Sigmoid colon (tissue), 7 donors: Measurements from ENCODE around the gene FBXW12. TPM values are rescaled to one million over a fixed set of nuclear protein-coding genes. Genes with fewer than 3 reads are reported as not detected.

Experiments
- DNase-seq: peaks from one replicate; pipeline ENCODE4 v3.0.0-alpha.2; 2019
- H3K27ac ChIP-seq, 4 donors: fragments of 200-600 bp; sonication (generic); one replicate each; pipeline ENCODE4 v1.5.1; 2016 to 2019; ENCODE audit warnings: mild to moderate bottlenecking in 1 of 4
- H3K27me3 ChIP-seq, 3 donors: fragments of 200-600 bp; sonication (generic); one replicate each; pipeline ENCODE4 v1.5.1; 2019; ENCODE audit warnings: mild to moderate bottlenecking in 1 of 3
- H3K36me3 ChIP-seq, 4 donors: fragments of 200-600 bp; sonication (generic); one replicate each; pipeline ENCODE4 v1.5.1; 2016 to 2019
- H3K4me1 ChIP-seq, 4 donors: fragments of 200-600 bp; sonication (generic); one replicate each; pipeline ENCODE4 v1.5.1; 2017 to 2019
- H3K4me3 ChIP-seq, 4 donors: fragments of 200-600 bp; sonication (generic); one replicate each; pipeline ENCODE4 v1.5.1; 2017 to 2019; ENCODE audit warnings: mild to moderate bottlenecking in 2 of 4, moderate library complexity in 1 of 4
- H3K9me3 ChIP-seq, 4 donors: fragments of 200-600 bp in 3 of 4; sonication (generic) in 3 of 4; one replicate each; pipeline versions ENCODE4 v1.5.1 to v1.6.1; 2013 to 2019
- EP300 ChIP-seq, 4 donors: sonication (generic); formaldehyde crosslinking; IDR thresholded peaks; one replicate each; pipeline ENCODE4 v1.6.1; 2017; ENCODE audit warnings: antibody characterized with exemption in 4 of 4
- POLR2A ChIP-seq, 2 donors: fragments of 450-650 bp; IDR thresholded peaks; one replicate each; pipeline ENCODE4 v1.6.1; 2016; ENCODE audit warnings: antibody characterized with exemption in 2 of 2, mild to moderate bottlenecking in 2 of 2, moderate library complexity in 2 of 2
- POLR2AphosphoS5 ChIP-seq, 4 donors: sonication (generic); formaldehyde crosslinking; IDR thresholded peaks; one replicate each; pipeline ENCODE4 v1.6.1; 2017; ENCODE audit warnings: antibody characterized with exemption in 4 of 4
- WGBS, 2 donors: extraction: QIAGEN DNeasy Blood & Tissue Kit; methylation state at CpG; one replicate each; pipeline ENCODE4 v1.1.7; 2013; 5-methylcytosine and 5-hydroxymethylcytosine counted together
- intact Hi-C: fragments of 100-400 bp; cut with DNase I; formaldehyde crosslinking; loops from one replicate; pipeline ENCODE4 v1.15.1; 2023
- polyA plus RNA-seq, 3 donors: library from polyadenylated mRNA; stranded (reverse); fragments of 200-250 nt; gene quantifications; one replicate each; pipeline ENCODE4 v1.2.3, GENCODE V29; 2013
- total RNA-seq, 4 donors: library from RNA; depleted of rRNA; stranded (reverse); fragments of >200 nt; gene quantifications; one replicate each; pipeline ENCODE4 v1.1.0, GENCODE V29; 2016
- TF ChIP-seq, protein P1 (sequence below), 4 experiments: fragments of 450-650 bp in 3 of 4; fragments of 200-600 bp in 1 of 4; IDR thresholded peaks; one replicate each; pipeline ENCODE4 v1.5.1; 2016 to 2019; ENCODE audit warnings: antibody characterized with exemption in 4 of 4, mild to moderate bottlenecking in 3 of 4, moderate library complexity in 2 of 4
- donor health status: healthy with polysubstance abuse.
- donor health status: Bipolar disorder and iron deficiency.
- donor health status: healthy.

Gene FBXW12
- total and polyA plus RNA-seq, 7 donors: not detected

- peak; percentile 94 for DNase-seq
- TF ChIP-seq POLR2AphosphoS5 (IDR thresholded peaks at IDR 0.05) (peak in 1 of 4 donors; percentile 17), POLR2A (IDR thresholded peaks at IDR 0.05) (no peak), EP300 (IDR thresholded peaks at IDR 0.05) (no peak)
- TF ChIP-seq, protein P1, sequence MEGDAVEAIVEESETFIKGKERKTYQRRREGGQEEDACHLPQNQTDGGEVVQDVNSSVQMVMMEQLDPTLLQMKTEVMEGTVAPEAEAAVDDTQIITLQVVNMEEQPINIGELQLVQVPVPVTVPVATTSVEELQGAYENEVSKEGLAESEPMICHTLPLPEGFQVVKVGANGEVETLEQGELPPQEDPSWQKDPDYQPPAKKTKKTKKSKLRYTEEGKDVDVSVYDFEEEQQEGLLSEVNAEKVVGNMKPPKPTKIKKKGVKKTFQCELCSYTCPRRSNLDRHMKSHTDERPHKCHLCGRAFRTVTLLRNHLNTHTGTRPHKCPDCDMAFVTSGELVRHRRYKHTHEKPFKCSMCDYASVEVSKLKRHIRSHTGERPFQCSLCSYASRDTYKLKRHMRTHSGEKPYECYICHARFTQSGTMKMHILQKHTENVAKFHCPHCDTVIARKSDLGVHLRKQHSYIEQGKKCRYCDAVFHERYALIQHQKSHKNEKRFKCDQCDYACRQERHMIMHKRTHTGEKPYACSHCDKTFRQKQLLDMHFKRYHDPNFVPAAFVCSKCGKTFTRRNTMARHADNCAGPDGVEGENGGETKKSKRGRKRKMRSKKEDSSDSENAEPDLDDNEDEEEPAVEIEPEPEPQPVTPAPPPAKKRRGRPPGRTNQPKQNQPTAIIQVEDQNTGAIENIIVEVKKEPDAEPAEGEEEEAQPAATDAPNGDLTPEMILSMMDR (IDR thresholded peaks at IDR 0.05): peak; percentile 98 to 100 (median 100)
- Histone ChIP-seq H3K36me3 (peaks cover 0 to 19% (median 6%) of the 10 kb centered on the region in 4 donors), H3K9me3 (no peaks in the 10 kb centered on the region), H3K27me3 (no peaks in the 10 kb centered on the region), H3K4me3 (no peak overlapping the region), H3K4me1 (peaks cover 0 to 41% (median 22%) of the 10 kb centered on the region in 4 donors), H3K27ac (peak overlapping the region; percentile 68 to 96 (median 93))
- WGBS, 2 donors: 45% methylated on average over 7 of the region's 7 CpGs
- intact Hi-C loops: loop anchor here (1.0 to 10.0 kb wide), 4 partner anchors 35 to 241 kb away; no protein-coding TSS in a partner anchor
Measured at GRCh38 chr3:48435774-48436476, 63.9 kb downstream of the FBXW12 start.

GRCh38 chr3:48436477-48436787 is 64.4 kb downstream of the FBXW12 start:
- no peak for DNase-seq
- H3K36me3 ChIP-seq: peaks cover 0 to 20% (median 6%) of the 10 kb centered on the region in 4 donors
- 77 to 91% methylated on average over 1 of the region's 1 CpG for WGBS, 2 donors
- H3K27ac ChIP-seq: peak overlapping the region; percentile 68 to 96 (median 93)
- no peaks in the 10 kb centered on the region for H3K27me3 ChIP-seq
- H3K4me3 ChIP-seq: no peak overlapping the region
- peaks cover 0 to 46% (median 27%) of the 10 kb centered on the region in 4 donors for H3K4me1 ChIP-seq
- H3K9me3 ChIP-seq: no peaks in the 10 kb centered on the region
- intact Hi-C loops: loop anchor here (1.0 to 10.0 kb wide), 3 partner anchors 163 to 242 kb away; no protein-coding TSS in a partner anchor
- TF ChIP-seq, protein P1 (IDR thresholded peaks at IDR 0.05): no peak
- no peak for TF ChIP-seq POLR2A (IDR thresholded peaks at IDR 0.05)
- TF ChIP-seq POLR2AphosphoS5 (IDR thresholded peaks at IDR 0.05): no peak
- no peak for TF ChIP-seq EP300 (IDR thresholded peaks at IDR 0.05)

GRCh38 chr3:48436855-48437254 is 64.8 kb downstream of the FBXW12 start:
- no peak for TF ChIP-seq POLR2AphosphoS5 (IDR thresholded peaks at IDR 0.05)
- TF ChIP-seq, protein P1 (IDR thresholded peaks at IDR 0.05): no peak
- no peak overlapping the region for H3K4me3 ChIP-seq
- 86 to 89% methylated on average over 7 of the region's 7 CpGs for WGBS, 2 donors
- H3K27me3 ChIP-seq: no peaks in the 10 kb centered on the region
- peaks cover 0 to 21% (median 6%) of the 10 kb centered on the region in 4 donors for H3K36me3 ChIP-seq
- no peaks in the 10 kb centered on the region for H3K9me3 ChIP-seq
- no peak overlapping the region for H3K27ac ChIP-seq
- H3K4me1 ChIP-seq: peaks cover 0 to 50% (median 31%) of the 10 kb centered on the region in 4 donors
- intact Hi-C loops: loop anchor here (1.0 to 10.0 kb wide), 3 partner anchors 164 to 242 kb away; no protein-coding TSS in a partner anchor
- DNase-seq: no peak

DNA sequence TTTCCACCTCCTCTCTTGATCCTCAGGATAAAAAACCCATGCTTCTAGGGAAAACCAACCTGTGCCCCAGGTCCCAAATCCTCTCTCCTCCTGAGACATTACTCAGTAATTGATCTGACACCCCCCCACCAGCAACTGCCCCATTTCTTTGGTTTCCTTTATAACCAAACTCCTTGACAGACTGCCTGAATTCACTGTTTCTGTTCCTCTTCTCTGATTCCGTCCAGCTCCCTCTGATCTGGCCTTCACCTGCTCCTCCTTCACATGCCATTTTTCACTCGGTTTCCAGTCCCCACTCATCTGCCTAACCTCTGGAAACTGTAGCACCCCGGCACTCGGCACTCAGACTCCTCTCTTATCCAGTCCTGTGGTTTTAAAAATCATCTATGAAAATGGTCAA is 65.8 kb downstream of the FBXW12 start:
- Histone ChIP-seq H3K9me3 (no peaks in the 10 kb centered on the region), H3K36me3 (peaks cover 0 to 21% (median 8%) of the 10 kb centered on the region in 4 donors), H3K27ac (no peak overlapping the region), H3K27me3 (no peaks in the 10 kb centered on the region), H3K4me1 (peaks cover 0 to 54% (median 34%) of the 10 kb centered on the region in 4 donors), H3K4me3 (no peak overlapping the region)
- WGBS, 2 donors: 84 to 87% methylated on average over 4 of the region's 4 CpGs
- TF ChIP-seq EP300 (IDR thresholded peaks at IDR 0.05): no peak
- TF ChIP-seq POLR2AphosphoS5 (IDR thresholded peaks at IDR 0.05): no peak
- TF ChIP-seq, protein P1 (IDR thresholded peaks at IDR 0.05): no peak
- no peak for TF ChIP-seq POLR2A (IDR thresholded peaks at IDR 0.05)
- DNase-seq: no peak
- intact Hi-C loops: loop anchor here (5.0 to 10.0 kb wide), 2 partner anchors 206 to 243 kb away; no protein-coding TSS in a partner anchor
